ENCODE data around the gene STMN1.

DNA sequence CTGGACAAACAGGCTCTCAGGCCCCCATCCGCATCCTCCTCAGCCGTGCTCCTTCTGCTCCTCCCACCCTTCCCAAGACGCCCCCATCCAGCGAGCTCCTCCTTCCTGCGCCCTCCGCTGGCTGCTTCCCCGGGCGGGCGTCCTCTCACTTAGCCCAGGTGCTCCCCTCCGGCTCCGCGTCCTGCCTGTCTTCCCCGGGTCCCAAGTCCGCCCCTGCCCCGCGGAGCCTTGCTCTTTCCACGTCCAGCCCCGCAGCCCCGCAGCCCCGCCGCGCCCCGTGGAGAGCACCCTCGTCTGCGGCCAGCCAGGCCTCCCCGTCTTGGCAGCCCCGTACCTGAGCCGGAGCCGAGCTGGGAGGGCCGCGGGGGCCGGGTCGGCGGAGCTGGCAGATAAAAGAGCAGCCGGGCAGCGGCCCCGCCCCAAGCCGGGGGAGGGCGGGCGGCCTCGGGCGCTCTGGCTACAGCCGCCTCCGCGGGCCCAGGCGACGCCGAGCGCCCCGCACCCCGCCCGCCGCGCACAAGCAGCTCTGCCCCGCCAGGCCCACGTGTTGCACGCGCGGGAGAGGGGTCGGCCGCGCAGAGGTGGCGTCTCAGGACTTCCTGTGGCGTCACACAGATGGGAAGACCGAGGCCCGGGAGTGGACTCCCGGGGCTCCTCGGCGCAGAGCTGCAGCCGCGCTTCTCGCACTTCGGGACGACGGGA is 30.9 kb downstream of the STMN1 start, which contains the start of gene PAQR7:
- TF ChIP-seq POLR2A (IDR thresholded peaks at IDR 0.05) (peak in 1 of 3 donors; percentile 11), POLR2AphosphoS5 (IDR thresholded peaks at IDR 0.05) (peak; percentile 60 to 82 (median 82))
- TF ChIP-seq, protein P1, sequence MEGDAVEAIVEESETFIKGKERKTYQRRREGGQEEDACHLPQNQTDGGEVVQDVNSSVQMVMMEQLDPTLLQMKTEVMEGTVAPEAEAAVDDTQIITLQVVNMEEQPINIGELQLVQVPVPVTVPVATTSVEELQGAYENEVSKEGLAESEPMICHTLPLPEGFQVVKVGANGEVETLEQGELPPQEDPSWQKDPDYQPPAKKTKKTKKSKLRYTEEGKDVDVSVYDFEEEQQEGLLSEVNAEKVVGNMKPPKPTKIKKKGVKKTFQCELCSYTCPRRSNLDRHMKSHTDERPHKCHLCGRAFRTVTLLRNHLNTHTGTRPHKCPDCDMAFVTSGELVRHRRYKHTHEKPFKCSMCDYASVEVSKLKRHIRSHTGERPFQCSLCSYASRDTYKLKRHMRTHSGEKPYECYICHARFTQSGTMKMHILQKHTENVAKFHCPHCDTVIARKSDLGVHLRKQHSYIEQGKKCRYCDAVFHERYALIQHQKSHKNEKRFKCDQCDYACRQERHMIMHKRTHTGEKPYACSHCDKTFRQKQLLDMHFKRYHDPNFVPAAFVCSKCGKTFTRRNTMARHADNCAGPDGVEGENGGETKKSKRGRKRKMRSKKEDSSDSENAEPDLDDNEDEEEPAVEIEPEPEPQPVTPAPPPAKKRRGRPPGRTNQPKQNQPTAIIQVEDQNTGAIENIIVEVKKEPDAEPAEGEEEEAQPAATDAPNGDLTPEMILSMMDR (IDR thresholded peaks at IDR 0.05 in 8 of 11, conservative IDR thresholded peaks at IDR 0.05 in 3 of 11), result peak in 1 of 11 experiments; percentile 17
